Epidermal melanocyte (primary cell): Measurements from ENCODE around the gene AGAP2.
A peak's percentile ranks its signal among the peaks of the same experiment; 100 is the strongest.
"Not testable (repeated sequence)": the region's sequence is repeated elsewhere in the genome, so short reads cannot be mapped to it uniquely, and the experiment has no call there.

Experiments used
- DNase-seq: peaks from one replicate; pipeline ENCODE4 v3.0.0; 2011; ENCODE audit warnings: low spot score; ENCODE audit not compliant: insufficient read length

Gene AGAP2

DNA sequence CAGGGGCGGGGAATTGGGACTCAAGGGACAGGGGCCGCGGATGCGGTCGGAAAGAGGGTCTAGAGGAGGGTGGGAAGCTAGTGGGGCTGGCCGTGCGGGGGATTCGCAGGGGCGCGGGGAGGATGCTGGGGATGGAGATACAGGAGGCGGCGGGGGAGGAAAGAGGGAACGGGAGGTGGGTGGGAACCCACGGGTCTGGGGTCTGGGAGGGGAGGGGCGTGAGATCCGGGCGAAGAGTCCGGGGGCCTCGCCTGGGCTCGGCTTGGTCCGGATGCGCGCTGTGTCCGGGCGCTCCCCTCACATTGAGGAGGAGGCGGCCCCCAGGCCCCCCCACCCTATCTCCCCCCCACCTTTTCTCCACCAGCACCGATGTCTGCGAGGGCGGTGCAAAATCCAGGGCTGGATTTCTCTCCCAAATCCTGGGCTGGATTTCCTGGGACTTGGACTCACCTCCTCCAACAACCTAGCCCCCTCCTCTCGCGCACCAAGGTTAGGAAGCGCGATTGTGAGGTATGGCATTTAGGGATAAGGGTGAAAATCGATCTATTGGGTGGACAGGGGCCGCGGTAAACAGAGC lies at the start of gene AGAP2:
AGAP2 (minus strand) TSS at position 82 of the 577 bp plus-strand sequence. CDS start 496 bp downstream, outside the sequence.
- no peak for DNase-seq

DNA sequence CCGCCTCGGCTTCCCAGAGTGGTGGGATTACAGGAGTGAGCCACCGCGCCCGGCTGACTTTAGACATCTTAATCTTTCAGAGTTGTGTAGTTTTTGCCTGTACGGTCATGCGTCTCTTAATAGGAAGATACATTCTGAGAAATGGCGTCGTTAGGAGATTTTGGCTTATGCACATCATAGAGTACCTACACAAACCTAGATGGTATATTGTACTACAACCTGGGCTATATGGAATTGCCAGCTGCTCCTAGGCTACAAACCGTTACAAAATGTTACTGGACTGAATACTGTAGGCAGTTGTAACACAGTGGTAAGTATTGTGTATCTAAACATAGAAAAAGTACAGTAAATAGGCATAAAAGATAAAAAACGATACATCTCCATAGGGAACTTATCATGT lies 45.3 kb upstream of the AGAP2 start:
- DNase-seq = no peak

DNA sequence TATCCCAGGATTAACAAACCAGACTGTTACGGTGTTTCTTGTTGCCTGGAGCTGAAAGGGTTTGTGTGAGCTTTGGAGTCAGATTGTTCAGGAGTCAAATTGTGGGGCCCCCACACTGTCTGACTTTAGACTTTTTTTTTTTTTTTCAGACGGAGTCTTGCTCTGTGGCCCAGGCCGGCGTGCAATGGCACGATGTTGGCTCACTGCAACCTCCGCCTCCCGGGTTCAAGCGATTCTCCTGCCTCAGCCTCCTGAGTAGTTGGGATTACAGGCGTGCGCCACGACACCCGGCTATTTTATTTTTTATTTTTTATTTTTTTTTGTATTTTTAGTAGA lies 44.9 kb upstream of the AGAP2 start:
- no peak for DNase-seq

DNA sequence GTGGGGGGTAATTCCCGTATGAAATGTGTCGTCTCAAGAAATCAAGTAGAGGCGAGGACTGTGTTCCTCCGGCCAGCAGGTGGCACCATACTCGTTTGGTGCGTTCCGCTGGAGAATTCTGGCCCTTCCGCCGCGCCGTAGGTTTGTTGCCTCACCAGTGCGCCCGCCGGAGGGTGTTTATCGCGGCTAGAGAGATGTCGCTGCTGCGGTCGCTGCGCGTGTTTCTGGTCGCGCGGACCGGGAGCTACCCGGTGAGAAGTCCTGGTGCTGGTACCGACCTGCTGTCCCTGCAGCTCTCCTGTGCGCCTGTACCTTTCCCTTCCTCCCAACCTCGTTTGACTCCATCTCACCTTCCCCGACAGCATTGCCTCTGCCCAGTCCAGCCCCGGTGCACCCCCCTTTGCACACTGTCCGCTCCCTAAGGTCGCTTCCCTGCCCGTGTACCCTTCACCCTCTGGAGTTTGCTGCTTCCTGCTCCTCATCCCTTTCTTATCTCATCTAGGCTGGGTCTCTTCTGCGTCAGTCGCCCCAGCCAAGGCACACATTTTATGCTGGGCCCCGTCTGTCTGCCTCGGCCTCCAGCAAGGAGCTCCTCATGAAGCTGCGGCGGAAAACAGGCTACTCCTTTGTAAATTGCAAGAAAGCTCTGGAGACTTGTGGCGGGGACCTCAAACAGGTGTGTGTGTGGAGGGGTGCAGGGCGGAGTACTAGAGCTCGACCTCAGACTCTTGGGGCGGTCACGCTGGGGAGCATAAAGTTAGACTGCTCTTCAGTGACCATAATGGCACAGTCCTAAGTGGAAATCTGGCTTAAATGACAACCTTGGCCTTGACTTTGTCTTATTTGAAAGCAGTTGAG lies 44.3 kb upstream of the AGAP2 start, which contains the start of gene TSFM:
TSFM (plus strand) TSS at position 180 of the 858 bp plus-strand sequence; CDS start at position 195, 15 bp downstream.
- peak; percentile 68 for DNase-seq

DNA sequence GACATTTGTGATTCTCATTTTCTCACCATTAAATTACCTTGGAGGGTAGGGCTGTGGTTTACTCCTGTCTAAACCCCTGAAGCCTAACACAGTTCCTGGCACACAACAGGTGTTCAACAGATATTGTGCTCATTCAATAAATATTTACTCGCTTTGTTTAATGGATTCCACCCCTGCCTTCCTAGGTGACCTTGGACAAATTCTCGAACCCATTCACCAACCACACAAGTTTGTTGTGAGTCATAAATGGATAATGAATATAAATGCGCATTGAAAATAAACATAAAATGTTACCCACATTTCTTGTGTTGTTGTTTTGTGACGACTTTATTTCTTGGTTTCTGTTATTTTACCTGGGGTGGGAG lies 43.7 kb upstream of the AGAP2 start:
- DNase-seq = no peak

DNA sequence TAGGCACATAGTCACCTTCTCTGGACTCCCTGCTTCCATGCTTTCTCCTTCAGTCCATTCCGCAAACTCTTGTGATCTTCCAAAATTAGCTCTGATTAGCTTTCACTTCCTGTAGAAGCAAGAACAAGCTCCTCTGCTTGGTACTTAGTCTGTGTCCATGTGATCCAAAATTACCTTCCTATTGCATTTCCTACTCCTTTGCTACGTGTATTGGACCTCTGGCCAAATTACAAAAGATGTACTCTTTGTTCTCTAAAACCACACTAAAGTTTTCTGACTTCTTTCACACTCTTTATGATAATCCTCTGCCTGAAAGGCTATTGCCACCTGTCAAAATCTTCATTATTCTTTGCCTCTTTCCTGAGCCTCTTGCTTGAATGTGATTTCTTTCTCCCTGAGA lies 43.3 kb upstream of the AGAP2 start:
- no peak for DNase-seq

DNA sequence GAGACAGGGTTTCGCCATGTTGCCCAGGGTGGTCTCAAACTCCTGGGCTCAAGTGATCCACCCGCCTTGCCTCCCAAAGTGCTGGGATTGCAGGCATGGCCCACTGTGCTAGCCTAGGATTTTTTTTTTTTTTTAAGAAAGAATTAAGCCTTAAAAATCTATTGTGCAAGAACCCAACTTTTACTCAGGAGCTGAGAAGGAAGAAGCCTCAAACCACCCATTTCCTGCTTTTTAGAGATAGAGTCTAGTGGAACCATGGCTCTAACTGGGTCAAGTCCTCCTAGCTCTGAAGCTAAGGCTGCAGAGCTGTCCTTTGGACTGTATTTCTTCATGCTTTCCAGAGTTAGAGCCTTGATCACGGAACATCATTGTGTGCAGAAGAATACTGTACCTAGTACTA lies 42.7 kb upstream of the AGAP2 start:
- DNase-seq = no peak

DNA sequence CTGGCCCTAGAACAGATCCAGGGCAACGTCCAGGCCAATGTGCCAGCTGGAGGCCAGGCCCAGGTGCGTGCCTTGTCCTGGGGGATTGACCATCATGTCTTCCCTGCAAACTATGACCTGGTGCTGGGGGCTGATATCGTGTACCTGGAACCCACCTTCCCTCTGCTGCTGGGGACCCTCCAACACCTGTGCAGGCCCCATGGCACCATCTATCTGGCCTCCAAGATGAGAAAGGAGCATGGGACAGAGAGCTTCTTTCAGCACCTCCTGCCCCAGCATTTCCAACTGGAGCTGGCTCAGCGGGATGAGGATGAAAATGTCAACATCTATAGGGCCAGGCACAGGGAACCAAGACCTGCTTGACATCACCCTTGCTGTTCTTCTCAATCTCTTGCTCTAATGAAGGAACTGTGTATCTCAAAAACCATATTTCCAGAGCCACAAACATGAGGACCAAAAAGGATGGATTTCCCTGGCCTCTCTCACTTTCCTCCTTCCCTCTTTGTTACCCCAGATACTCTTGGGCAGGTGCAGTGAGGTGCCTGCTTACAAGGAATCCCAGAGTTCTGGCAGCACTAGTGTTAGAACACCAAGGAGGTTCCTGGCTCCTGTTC lies 41.8 kb upstream of the AGAP2 start:
- DNase-seq = no peak

DNA sequence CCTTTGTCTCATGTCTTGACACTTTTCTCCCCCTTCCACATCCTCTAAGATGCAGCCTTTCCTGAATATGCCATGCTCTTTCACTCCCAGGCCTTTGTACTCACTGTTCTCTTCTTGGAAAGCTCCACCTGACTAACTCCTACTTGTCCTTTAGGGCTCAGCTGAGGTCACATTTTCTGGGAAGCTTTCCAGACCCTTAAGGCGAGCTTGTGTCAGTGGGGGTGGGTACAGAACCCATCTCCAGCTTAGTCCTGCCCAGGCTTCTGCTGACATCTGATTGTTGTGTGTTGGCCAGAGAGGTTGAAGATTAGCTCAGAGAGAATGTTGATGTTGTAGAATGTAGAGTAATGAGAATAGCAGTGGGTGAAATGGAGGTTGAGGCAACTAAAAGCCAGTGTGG lies 41.2 kb upstream of the AGAP2 start:
- no peak for DNase-seq

DNA sequence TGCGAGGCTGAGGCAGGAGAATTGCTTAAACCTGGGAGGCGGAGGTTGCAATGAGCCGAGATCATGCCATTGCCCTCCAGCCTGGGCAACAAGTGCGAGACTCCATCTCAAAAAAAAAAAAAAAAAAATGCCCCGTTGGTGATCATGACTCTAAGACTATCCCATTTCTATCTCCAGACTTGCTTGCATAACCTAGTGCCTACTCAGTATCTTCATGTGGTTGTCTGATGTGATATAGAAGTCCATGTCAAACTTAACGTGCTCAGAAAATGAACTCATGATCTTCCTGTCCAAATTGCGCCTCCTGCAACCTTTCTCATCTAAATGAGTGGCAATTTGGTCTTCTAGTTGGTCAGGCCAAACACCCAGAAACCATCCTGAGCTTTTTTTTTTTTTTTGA lies 39.4 kb upstream of the AGAP2 start:
- no peak for DNase-seq

DNA sequence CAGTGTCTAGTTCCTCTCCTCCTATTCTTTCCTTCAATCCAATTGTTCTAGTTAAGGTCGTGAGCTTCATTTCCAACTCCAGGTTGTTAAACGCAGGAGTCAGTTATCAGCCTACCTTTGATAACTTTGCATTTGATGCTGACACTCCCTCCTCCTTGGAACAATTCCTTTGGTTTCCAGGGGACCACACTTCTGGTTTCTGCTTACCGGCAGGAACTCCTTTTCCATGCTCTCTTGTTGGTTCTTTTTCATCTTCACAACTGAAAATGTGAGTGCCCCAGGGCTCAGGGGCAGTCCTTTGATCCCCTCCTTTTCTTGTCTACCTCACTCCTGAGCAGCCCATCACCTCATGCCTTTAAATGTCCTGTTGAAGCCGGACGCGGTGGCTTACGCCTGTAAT lies 38.8 kb upstream of the AGAP2 start:
- no peak for DNase-seq

DNA sequence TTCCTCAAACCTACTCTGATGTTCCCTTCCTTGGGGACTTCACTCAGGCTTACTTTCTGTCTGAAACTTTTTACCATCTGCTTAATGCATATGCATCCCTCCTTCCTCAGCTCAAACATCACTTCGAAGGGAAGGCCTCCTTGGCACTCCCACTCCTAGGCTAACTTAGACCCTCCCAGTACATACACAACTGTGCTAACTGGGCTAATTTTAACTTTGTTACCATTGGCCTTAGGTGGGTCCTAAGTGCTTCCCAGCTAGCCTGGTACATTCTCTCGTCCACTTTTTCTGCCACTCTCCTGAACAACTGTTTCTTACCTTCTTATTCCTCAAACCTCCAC lies 37.7 kb upstream of the AGAP2 start:
- DNase-seq = no peak

DNA sequence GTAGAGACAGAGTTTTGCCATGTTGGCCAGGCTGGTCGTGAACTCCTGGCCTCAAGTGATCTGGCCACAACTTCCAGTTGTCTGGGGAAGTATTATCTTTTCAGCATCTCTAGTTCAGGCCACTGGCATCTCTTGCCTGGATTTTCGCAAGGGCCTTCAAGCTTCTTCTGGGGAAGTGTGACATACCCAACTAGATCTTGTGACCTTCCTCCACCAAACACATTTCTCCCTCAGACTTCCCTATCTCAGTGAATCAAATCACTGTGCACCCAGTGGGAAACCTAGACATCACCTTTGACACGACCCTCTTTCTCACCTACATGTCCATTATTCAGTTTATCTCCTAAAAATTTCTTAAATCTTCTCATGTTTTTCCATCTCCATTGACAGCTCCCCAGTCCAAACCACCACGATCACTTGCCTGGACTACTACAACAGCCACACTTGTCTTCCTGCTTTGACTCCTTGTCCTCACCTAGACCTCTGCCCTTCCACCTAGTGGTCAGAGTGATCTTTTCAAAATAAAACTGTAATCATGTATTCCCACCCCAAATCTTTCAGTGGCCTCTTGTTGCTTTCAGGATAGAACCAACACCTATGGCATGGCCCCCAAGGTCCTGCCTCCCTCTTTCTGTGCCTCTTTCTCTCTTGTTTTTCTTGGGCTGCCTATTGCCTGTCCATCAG lies 37.2 kb upstream of the AGAP2 start:
- no peak for DNase-seq

DNA sequence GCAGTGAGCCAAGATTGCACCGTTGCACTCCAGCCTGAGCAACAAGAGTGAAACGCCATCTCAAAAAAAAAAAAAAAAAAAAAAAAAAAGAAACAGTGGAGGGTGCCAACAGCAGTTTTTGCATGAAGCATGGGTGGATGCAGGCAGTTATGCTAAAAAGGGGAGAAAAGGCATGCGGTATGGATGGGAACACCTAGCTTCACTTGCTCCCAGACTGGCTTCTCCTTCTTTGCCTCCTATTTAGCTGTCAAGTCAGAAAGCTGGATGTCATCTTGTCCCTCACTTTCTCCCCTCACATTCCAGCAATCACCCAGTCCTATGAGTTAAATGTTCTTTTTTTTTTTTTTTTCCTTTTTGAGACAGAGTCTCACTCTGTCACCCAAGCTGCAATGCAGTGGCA lies 36.5 kb upstream of the AGAP2 start:
- DNase-seq = no peak

DNA sequence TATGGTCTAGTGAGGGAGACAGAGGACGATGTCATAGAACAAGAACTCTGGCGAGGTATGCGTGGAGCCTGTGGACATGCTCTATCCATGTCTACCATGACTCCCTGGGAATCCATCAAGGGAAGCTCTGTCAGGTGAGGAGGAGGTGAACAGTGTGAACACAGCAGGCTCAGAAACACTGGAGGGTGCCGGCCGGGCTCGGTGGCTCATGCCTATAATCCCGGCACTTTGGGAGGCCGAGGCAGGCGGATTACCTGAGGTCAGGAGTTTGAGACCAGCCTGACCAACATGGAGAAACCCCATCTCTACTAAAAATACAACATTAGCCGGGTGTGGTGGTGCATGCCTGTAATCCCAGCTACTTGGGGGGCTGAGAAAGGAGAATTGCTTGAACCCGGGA lies 36.1 kb upstream of the AGAP2 start:
- DNase-seq = not testable (repeated sequence)

DNA sequence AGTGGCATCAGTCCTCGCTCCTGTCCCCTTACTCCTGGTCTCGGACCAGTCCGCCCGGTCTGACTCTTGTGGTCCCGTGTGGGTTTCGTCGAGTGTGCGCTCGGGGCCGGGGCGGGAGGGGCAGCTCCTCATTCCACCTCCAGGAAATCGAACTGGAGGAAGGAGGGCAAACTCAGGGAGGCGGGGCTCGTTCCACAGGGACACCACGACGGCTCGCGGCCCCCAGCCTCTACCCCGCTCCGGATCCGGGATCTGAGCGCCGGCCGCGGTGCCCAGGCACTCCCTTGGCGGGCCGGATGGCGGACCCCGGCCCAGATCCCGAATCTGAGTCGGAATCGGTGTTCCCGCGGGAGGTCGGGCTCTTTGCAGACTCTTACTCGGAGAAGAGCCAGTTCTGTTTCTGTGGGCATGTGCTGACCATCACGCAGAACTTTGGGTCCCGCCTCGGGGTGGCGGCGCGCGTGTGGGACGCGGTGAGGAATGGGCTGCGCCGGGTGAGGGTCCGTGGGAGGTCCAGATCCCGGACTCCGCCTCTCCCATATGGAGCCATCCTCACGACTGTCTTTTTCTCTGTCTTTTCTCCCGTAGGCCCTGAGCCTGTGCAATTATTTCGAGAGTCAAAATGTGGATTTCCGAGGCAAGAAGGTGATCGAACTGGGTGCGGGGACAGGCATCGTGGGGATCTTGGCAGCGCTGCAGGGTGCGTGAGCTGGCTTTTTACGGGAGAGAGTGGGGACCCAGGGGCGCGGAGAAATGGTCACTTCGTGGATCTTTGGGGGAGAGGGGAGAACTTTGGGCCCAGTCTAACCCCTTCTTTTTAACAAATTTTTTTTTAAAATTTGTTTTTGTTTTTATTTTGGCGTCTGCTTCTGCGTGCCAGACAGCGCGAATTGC lies 34.1 kb upstream of the AGAP2 start, which contains the start of gene EEF1AKMT3:
EEF1AKMT3 (plus strand) TSS at position 186 of the 894 bp plus-strand sequence; CDS start at position 297, 111 bp downstream.
- DNase-seq = no peak

DNA sequence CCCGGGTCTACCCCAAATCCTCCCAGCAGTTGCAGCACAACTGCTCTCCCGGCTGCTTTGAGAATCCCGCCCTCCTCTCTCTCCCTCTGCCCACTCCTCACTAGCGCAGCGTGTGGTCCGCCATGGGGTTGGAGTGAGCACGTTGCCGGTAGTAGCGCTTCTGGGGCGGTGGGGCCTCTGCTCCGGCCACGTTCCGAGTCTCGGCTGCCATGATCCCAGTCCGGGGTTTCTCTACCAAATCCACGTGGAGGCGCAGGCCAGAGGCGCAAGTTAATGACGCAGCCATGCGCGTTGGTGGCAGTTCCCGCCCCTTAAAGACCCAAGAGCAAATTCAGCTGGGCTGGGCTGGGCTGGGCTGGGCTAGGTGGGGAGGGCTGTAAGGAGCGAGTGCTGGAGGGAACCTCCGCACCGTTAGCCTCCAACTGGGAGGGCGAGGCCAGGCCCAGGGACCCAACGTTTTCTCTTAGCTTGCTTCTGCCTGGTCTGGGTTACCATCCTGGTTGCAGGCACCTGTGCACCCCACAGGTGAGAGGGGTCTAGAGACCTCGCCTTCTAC lies 33.4 kb upstream of the AGAP2 start, which contains the start of gene METTL1:
METTL1 (minus strand) TSS at position 233 of the 556 bp plus-strand sequence; CDS start at position 211, 22 bp downstream.
- peak; percentile 95 for DNase-seq

DNA sequence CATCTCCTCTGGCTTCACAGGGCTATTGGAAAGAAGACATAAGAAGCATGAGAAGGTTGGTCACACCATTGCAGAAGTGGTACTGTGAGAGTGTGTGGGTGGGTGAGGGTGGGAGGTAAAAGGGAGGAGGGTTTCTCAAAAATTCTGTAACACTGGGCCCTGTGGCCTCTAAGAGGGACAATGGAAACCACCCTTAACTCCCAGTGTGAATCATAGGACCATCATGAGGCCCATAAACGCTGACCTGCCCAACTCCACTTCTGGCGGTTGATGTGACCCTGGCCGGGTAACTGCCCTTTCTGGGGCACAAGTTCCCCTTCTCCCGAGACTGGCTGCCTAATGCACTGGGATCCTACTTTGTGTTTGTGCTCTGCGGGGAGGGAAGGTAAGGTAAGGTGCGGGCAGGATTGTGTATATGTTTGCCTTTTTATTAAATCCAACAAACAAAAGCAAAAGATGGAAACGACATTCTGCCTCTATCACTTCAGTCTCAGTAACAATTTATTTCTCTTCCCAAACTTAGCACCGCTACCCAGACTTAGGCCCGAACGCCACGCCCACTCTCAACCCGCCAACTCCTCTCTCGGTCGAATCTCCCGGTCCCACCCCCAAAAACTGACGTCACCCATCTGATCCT lies 32.8 kb upstream of the AGAP2 start:
- peak; percentile 93 for DNase-seq

DNA sequence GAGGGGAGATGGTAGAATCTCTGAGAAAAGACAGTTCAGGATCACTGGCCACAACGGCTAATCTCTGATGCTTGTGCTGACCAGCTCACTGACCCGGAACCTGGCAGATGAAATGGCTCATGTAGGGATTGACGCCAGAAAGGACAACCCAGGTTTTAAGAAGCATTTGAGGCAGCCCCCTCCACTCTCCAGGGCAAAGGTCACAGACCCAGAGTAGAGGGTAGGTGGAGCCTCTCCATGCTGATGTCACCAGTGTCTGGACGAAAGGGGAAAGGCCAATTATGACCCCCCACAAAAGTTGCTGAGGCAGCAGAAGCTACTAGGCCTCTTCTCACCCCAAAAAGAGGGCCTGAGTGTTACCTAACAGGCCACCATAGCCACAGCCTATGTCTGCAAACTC lies 32.2 kb upstream of the AGAP2 start:
- no peak for DNase-seq

DNA sequence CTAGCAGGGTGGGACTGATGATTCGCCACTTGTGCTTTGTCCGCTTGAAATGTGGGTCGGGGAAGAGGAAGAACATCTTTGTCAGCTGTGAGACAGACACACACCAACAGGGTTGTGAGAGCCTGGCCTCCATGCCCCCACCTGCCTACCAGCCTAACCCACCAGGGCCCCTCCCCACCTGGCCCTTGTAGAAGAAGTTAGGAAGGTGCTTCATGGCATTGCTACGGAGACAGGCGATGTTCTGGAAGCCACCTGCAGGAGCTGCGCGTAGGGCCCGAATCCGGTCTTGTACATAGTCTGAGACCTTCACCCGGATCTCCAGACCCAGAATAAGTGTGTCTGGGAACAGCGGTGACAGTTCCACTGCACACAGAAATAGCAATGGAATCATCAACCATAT lies 31.1 kb upstream of the AGAP2 start:
- no peak for DNase-seq
